Amniotic stem cell (primary cell): ENCODE results near the gene NREP.

Experiments
- DNase-seq: peaks from one replicate; lab custom pipeline; 2025; lab: John Stamatoyannopoulos, UW

The NREP gene

DNA sequence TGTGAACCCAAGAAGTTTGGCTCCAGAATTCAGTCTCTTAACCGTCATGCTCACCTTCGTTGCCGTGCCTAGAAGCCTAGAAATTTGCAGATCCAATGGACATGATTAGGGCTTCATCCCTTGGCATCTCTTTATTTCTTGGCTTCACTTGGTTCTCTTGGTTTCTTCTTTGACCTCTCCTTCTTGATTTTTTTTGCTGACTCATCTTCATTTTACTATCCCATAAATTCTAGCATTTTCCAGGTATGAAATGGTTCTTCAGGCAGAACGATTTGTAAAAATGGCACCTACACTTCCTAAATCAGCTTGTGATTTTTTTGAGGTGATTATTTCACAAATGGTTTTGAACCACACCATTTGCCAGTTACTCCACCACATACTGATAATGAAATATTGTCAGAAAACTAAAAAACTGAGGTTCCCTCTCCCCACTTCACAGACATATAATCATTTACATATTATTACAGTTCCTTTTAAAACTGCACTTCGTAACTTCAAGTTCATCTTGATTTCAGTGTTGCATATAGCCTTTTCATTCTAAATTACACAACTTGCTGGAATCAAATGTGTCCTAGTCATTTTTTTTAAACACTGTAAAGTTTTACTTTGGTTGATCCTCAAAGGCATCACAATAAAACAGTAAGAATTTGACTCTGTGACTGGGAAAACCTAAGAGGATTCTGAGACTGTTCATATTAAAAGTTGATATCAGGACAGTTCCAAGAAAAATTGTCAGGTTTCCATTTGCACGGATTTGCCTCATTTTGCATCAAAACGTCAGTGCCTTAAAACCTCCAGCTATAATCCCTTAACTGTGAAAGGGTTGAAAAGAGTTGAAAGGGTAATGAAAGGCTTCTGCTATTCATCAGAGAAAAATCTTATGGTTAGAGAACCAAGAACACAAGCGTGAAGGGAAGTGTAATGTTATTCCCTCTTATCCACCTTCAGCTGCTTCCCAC lies 8.9 kb upstream of the NREP start:
- no peak for DNase-seq

DNA sequence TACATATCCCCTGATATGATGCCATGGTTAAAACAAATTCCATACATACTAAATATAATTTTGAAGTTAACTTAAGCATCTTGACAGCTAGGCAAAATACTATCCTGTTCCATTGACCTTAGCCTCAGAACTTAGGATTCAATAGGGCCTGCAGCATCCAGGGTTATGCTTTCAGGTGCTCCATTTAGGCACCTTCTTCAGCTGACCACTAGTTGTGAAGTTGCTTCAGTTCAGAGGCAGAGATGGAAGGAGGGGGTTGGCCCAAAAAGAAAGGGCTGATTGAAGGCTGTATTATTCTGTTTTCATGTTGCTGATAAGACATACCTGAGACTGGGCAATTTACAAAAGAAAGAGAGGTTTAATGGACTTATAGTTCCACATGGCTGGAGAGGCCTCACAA lies 7.0 kb upstream of the NREP start:
- DNase-seq, result no peak

DNA sequence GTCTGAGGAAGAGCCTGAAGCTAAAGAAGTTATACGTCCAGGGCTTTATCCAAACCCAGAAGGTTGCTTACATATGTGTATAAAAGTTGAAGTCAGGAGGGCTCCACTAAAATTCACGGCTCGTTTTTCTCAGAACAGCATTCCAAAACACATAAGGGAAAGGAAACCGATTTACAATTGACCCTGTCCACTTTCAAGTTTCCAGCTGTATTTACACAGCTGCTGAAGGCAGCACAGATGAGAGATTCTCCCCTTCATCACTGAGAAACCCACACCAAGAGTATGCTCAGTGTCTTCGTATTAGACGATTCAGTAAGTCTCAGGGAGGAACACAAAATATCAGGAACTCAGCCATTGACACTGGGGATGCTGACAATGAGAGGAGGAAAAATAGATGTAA lies 5.9 kb upstream of the NREP start:
- DNase-seq, result no peak

DNA sequence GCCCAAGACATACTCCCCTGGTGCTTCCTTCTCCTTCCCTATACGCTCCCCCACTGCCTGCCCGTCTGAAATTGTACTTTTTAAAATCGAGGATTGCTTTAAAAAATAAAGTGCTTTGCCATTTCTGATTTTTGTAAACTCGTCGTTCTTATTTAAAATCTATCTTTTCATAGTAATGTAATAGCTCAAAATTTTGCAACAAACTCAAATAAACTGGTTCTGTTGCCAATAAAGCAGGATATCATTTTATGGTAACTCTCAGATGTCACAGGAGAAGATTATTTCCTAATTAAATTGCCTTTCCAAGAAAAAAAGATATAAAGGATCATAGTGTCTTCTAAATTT lies 1.3 kb upstream of the NREP start:
- DNase-seq, result no peak

DNA sequence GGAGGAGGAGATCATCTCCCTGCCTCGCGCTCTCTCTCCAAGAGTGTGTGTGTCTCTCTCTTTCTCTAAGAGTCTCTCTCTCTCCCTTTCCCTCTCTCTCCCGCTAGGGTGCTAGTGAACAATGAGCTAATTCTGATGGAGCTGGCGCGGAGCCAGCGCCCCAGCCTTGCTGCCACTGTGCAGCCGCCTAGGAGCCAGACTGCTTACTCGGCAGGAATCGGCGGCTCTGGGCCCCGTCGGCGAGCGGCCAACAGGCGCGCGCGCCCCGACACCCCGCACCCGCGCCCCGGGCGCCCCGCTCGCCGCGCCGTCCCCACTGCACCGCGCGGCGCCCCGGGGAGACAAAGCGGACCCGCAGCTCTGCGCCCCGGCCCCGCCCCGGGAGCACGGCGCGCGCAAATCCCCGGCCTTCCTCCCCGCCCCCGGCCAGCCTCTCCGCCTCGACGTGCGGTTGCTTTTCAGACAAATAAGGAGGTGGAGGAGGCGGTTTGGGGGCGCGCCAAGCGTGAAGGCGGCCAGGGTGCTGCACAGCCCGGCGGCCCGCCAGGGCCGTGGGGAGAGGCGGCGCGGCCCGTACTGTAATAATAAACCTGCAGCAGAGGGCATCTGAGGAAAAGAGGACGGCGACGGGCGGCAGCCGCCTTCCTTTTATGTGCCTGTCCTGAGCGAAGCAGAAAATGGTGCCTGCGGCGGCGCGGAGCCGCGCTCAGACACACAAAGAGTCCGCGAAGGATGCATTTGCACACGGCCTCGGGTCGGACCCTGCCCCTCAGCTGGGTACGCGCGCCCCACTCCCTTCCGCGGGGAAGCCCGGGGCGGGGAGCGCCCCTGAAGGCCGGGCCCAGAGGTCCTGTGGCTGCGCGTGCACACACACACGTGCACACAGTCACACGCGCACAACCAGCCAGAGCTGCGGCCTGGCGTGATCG lies 625 bp upstream of the NREP start:
- peak; percentile 94 for DNase-seq

DNA sequence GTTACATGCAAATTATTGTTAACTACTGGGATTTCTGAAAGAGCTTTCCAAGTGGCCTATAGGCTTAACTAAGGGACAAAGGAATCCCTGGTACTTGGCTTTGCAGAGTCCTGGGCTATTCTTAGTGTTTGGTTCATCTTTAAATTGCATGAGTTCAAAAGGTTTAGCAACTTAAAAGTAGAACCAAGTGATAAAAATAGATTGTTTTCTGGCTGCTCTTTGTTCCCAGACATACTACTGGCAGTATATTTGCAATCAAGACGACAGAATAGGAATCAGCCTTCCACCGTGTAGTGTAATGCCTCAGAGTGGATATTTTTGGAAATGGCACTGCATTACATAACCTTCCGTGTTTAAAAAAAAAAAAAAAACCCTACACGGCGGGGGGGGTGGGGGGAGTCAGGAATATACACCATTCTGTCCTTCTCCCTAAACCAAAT lies 1.0 kb downstream of the NREP start:
- no peak for DNase-seq

DNA sequence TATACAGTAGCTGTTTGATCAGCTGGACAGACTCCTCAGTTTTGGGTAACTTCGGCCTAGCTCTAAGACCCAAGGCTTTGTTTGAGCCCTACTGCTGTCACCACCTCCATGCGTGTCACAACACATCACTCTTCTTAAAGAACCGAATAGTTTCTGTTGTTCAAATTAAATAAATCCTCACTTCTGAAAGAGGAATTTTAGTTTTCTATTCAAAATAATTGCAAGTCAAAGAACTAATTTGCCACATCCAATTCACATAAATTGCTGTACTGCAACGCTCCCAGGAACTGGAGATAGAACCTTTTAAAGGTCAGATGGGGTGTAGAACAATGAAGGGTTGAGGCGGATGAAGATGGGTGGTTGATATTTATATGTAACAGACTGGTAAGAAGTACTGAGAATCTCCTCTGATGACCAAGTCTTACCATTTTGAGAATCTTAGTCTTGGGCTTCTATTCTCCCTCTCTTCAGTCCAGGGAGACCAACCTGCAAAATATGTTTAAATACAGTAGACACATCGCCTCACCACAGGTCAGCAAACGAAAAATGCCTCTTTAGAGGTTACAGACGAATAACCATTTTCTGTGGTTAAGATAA lies 1.6 kb downstream of the NREP start:
- no peak for DNase-seq

DNA sequence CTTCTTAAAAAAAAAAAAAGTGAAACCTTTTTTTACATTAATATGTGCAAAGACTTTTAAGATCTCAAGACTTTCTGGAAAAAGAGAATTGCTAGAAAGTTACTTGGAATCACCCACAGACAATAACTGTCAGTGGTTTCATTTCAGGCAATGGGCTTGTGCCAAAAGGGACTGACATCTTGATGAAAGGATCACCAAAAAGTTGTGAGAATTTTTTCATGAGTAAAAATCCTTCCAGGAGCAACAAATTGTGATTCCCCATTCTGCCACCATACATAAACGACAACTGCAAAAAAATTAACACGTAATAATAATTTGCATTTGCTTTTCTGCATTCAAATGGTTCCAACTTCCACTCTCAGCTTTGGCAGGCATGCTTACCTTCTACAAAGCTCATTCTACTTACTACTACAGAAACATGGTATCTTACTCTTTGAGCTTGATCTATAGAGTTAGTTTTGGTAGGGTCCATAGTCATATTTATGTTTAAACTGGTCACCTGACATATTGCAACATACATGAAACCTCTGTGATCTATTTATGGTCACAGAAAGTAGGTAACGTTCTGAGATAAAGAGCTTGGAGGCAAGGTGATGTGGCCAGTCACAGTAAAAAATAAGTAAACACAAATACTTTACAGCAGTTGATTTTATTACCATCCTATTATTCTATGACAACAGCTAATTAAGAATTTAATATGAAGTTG lies 3.0 kb downstream of the NREP start:
- DNase-seq, result no peak

DNA sequence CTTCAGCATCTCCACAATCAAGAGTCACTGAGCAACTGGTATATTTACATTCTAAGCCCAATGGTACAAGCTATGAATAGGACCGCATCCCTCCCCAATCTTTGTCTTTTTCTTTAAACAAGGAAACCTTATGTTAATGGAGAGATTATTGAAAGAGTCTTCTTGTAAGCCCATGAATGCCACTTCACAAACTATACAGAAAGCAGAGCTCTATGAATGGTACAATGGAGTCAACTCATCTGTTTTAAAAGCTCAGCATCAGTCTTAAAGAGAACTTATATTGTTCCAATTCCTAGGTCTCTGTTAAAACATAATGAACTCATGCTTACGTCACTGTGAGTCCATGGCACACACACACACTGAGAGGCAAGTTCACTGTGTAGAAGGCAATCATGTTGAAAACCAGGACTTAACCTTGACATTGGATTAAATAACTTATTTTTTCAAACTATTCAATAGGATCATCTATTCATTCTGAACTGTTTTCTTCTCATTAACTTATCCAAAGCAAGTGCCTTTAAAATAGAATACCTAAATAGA lies 4.5 kb downstream of the NREP start:
- DNase-seq, result no peak

DNA sequence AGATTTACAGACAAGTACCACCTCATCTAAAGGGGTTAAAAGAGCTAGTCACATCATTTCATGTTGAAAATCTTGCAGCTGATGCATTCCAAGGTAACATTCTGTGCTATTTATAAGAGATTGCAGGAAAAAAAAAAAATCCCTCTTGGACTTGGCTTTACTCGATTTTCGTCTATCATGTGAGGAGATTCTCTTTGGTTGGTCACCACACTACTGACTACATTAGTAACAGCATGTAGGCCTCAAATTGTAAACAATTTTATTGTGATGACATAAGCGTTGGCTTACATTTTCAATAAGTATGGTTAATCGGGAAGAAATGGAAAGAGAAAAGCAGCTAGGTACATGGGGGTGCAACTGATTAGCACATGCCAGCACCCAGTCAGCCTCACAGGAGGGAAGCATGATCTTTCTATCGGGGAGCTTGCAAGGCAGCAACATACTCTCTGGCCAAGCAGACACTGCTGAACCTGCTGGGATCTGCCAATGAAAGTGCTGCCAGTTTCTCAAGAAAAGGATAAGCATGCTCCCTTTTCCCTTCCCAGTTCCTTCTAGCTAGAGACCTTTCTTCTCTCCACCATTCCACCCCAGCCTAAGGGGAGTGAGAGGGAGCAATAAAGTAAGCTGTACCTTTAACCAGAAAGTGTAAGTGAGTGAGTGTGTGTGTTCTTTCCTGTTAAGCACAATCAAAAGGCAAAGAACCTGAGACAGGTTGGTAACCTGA lies 7.5 kb downstream of the NREP start:
- no peak for DNase-seq

DNA sequence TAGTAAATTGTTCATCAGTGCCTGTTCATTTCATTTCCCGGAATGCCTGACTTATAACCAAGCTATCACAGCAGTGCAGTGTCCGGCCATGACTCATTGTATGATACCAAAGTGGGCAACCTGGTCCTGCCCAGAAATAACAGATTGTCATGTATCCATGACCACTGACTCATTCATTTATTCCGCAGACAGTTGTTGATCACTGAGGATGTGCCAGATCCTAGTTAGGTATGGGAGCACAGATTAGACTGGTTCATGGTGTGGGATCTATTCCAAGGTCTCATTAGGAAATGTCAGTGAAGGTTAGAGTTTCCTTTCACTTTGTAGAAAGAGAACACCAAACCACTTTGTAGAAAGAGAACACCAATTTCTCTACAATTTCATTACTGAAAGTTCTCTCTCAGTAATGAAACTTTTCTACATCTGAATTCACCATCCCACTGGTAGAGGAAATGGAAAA lies 8.7 kb downstream of the NREP start:
- peak; percentile 91 for DNase-seq

DNA sequence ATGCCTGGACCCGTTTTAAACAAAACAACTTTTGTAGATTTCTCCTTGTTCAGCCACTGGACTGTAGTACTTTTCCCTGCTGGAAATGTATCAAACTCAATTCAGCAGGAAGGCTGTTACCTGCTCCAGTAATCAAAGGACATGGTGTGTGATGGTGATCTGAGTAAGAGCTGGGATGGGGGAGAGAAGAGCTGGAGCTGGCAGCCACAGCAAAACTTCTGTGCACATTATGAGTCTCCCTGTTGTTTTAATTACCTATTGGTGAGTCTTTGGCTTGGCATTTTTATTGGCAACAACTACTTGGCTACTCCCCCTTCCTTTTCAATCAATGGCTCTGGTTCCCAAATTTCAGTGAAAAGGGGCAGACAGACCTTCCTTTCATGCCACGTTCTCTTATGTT lies 9.7 kb downstream of the NREP start:
- DNase-seq, result no peak

DNA sequence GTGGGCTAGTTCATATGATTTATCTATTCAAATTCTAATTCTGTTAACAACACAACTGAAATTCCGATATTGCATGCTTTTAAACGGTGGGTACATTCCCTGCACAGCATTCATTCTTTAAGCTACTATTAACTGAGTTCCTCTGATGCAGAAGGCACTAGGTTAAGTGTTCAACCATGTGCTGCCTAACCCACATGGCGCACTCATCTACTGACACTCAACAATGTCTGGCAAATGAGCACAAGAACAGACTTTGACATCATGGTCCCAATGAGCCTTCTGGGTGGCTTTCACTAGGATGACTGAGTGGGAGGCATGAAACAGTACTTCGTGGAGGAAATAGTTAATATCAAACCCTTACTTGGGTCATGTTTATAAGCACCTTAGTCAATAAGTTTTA lies 10.2 kb downstream of the NREP start:
- DNase-seq, result no peak

DNA sequence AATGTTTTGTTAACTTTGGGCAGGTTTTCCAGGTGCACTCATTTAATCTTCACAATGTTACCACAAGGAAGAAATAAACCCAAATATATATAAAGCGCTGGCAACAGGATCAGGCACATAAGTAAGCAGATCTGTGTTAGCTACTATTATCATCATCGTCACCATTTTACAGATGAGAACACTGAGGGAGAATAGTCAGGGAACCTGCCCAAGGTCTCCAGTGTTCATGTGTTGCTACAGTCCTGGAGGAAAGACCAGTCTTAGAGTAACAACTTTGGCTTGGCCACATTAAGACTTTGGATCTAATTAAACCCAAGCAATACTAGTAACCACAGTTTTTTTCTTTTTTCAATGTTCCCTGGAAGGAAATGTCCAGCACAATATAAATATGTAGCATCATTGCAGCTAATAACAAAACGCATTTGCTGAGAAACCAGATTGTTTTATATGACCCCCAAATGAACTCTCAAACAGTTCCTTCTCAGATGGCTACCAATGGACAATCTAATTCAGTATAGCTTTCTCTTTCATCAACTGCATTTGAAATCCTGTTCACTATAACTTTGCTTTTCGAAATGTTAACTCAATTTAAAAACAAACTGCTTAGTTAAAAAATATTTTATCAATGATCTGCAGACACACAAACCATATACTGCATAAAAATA lies 11.8 kb downstream of the NREP start:
- DNase-seq, result no peak

DNA sequence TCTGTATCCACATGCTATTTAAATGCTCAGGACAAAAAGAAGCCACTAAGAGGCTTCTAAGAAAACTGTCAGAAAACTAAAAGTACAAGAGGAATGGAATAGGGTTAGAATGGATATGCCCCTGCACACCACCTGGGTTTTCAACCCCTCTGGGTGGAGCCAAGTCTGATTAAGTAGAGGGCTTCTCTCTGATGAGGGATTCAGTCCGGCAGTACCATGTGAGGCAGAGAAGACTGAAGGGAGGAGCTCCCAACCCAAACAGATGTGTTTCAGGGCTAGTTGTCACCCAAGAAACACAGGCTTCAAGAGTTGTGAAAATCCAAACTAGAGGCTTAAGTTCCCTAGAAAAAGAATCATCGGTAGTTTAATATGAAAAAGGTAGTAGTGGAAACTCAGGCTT lies 12.5 kb downstream of the NREP start:
- DNase-seq, result no peak

DNA sequence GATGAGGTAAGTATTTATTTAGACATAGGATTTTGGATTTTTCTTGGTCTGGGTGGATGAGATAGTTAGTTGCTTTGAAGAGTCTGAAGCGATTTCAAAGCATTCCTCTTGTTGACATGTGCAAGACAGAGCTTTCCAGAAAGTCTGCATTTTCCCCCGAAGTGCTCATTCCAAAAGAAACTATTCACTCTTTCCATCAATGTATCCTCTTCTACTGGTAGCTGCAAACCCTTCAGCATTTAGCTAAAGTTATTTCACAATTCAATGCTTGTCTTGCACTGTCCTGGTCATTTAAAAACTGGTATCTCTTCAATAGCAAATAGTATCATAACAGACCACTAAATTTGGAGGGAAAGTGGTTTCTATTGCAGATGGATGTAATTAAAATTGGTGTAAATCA lies 13.0 kb downstream of the NREP start:
- DNase-seq, result no peak

DNA sequence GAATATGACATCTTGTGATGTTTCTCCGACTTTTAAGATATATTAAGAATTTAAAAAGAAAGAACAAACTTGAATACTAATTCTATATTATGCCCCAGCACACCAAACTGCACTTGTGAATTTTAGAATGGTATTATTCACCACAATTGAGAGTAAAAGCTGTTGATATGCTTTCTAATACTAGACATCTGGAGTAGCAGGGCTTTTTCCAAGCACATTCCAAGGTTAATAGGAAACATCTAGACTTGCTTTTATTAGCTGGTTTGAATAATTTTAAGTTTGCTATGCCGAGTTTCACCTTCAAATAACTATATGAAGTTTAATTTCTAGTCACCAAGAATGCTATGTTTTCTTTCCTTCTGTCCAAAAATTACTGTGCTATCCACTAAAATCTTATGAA lies 13.5 kb downstream of the NREP start:
- DNase-seq, result no peak

DNA sequence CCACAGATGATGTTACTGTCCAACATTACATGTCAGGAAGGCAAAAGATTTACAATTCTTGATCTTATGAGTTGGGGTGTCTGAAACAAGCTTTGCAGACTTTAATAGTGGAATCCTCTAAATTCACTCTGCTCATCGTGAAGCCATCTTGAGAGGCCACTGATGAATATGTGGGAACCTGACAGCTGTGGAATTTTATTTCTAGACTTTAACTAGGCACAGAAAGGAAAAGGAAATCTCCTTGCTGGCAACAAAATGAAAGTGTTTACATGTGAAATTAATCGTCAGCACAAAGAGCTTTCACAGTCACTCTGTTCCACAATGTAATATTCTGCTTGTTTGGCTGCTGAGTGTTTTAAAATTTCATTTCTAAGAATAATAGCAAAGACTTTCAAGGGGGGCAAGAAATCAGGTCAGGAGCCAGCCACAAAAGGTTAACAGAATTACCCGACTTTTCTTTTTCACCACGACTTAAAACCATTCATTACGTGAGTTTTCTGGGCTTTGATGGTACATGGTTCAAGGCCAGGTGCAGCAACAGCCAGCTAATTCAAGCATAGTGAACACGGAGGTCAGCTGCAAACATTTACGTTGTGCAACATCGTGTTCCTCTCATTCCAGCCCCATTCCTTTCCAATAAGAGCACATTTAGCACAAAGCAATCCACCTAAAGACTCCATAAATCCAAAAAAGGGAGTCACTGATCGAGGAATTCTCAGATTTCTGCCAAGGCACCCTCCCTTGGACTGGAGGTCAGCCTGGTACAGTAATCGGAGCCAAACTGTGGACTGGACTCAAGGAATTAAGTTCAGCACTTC lies 14.6 kb downstream of the NREP start:
- DNase-seq, result no peak

DNA sequence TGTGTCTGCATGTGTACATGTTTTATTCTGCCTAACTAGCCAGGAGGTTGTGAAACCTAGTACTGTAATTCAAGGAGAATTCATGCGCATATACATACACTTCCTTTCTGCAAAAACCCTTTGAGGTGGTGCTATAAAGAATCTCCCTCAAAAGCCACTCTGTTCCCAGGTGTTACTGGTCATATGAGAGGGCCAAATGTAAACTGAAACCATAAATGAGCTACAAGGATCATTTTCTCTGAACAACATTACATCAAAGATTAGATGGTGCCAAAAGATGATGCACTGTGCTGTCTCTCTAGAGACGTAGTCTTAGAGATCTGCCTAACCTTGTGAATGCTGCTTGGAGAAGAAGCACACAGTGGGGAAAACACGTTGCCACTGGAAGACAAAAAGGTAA lies 15.7 kb downstream of the NREP start:
- no peak for DNase-seq

DNA sequence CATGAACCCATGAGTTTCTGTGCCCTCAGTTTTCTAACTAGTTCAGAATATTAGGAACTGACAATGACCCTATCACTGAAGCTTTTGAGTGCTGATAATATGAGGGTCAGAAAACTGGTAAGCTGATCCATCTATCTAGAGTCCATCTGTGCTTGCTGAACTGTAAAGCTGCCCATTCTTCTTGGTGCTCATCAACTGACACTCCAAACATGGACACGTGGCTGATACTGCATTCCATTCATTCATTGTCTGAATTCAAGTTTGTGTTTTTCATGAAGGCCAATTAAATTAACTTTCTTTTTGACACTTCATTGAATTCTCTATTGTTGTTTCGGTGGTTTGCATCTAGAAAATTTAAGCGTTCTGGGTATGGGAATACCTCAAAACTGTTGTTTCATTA lies 17.6 kb downstream of the NREP start:
- no peak for DNase-seq
